Caco-2 (cell line): Measurements from ENCODE around the gene PTPRG. TPM values are rescaled to one million over a fixed set of nuclear protein-coding genes. Genes with fewer than 3 reads are reported as not detected.
A peak's percentile ranks its signal among the peaks of the same experiment; 100 is the strongest.

Experiments
- BruUV-seq: library from RNA; stranded (reverse); fragments of 400-500 nt; replicated peaks from 2 replicates; lab custom pipeline; 2021; lab: Mats Ljungman, UMichigan
- CTCF ChIA-PET: fragments of 300-600 bp; sonication (Branson Sonifier 250); formaldehyde crosslinking; loops from one replicate; lab custom pipeline; 2022; ENCODE audit warnings: antibody characterized with exemption; lab: Charles Lee
- POLR2A ChIA-PET: fragments of 300-600 bp; sonication (Branson Sonifier 250); formaldehyde crosslinking; loops from one replicate; lab custom pipeline; 2022; ENCODE audit warnings: antibody characterized with exemption; lab: Charles Lee
- DNase-seq, 2 experiments: peaks; one replicate each; pipeline versions ENCODE4 v3.0.0 to v3.0.0-alpha.2; 2020 to 2022
- H3K27me3 ChIP-seq: replicated peaks from 2 replicates; pipeline ENCODE4 v1.6.0; 2011; ENCODE audit warnings: low read length; ENCODE audit not compliant: control insufficient read depth, insufficient read depth
- H3K36me3 ChIP-seq: 2 replicates; pipeline ENCODE4 v1.5.1; 2011; ENCODE audit warnings: low read length; ENCODE audit not compliant: control insufficient read depth, insufficient read depth
- H3K4me1 ChIP-seq: fragments of 250-450 bp; sonication (Bioruptor Pico); 2 replicates; pipeline ENCODE4 v1.5.1; 2020; ENCODE audit warnings: mild to moderate bottlenecking
- H3K4me3 ChIP-seq: 2 replicates; pipeline ENCODE4 v1.5.1; 2011; ENCODE audit warnings: low read depth, mild to moderate bottlenecking, control low read depth, low read length
- H3K9me3 ChIP-seq: fragments of 250-450 bp; sonication (Bioruptor Pico); 2 replicates; pipeline ENCODE4 v1.5.1; 2020; ENCODE audit warnings: mild to moderate bottlenecking, moderate library complexity
- H3K27ac Mint-ChIP-seq: one replicate; pipeline ENCODE4 v1.8.0; 2022; ENCODE audit warnings: mixed read lengths; ENCODE audit not compliant: unreplicated experiment
- H3K27me3 Mint-ChIP-seq: one replicate; pipeline ENCODE4 v1.8.0; 2022; ENCODE audit warnings: mixed read lengths; ENCODE audit not compliant: insufficient read depth, unreplicated experiment
- H3K36me3 Mint-ChIP-seq: one replicate; pipeline ENCODE4 v1.8.0; 2022; ENCODE audit warnings: mild to moderate bottlenecking, mixed read lengths; ENCODE audit not compliant: insufficient read depth, unreplicated experiment
- H3K4me1 Mint-ChIP-seq: one replicate; pipeline ENCODE4 v1.8.0; 2022; ENCODE audit warnings: low read depth, mixed read lengths; ENCODE audit not compliant: unreplicated experiment
- H3K4me3 Mint-ChIP-seq: one replicate; pipeline ENCODE4 v1.8.0; 2022; ENCODE audit warnings: mild to moderate bottlenecking, moderate library complexity, mixed read lengths; ENCODE audit not compliant: unreplicated experiment
- H3K9me3 Mint-ChIP-seq: one replicate; pipeline ENCODE4 v1.8.0; 2022; ENCODE audit warnings: mixed read lengths; ENCODE audit not compliant: unreplicated experiment
- intact Hi-C: fragments of 100-400 bp; cut with micrococcal nuclease; formaldehyde crosslinking; loops from one replicate; pipeline ENCODE4 v1.10.0; 2022; ENCODE audit not compliant: unreplicated experiment
- total RNA-seq: library from RNA; stranded (reverse); gene quantifications from 2 replicates; pipeline ENCODE4 v1.2.3, GENCODE V29; 2022
- TF ChIP-seq, protein P1 (sequence below), 2 experiments: fragments of 200-600 bp in 1 of 2; IDR thresholded peaks; 1 replicate in 1 of 2; 2 replicates in 1 of 2; pipeline versions ENCODE4 v1.5.1 to v1.8.0; 2011 to 2022; ENCODE audit warnings: antibody characterized with exemption in 1 of 2, control low read depth in 1 of 2, inconsistent platforms in 1 of 2, low read depth in 1 of 2, low read length in 1 of 2, mild to moderate bottlenecking in 1 of 2, moderate library complexity in 1 of 2; ENCODE audit not compliant: insufficient read depth in 1 of 2, severe bottlenecking in 1 of 2, unreplicated experiment in 1 of 2

Gene PTPRG
- total RNA-seq, 1 experiment from 2014 or later, result 46.4 TPM

DNA sequence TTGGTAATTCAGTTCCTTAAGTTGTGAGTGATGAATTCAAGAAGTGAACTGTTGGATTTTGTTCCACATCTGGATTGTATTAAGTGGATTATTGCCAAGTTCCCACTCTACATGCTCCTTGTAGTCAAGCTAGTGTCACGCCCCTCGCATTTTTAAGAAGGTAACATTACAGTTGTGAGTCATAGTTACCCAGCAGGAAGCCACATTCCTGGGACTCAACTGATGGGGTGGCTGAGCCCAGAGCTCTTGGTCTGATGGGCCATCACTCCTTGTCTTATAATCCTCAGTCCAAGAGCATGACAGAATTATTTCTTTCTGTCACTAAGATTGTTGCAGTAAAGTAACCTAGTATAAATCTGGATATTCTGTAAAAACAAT is 102.7 kb downstream of the PTPRG start:
- no peaks in the 10 kb centered on the region for H3K9me3 ChIP-seq
- peaks cover 5% of the 10 kb centered on the region; the same call in 1 of the 2 replicates for H3K4me1 ChIP-seq
- peak in 1 of 2 experiments; percentile 8 for DNase-seq
- BruUV-seq, result no TSS peak
- H3K9me3 Mint-ChIP-seq, result no peaks in the 10 kb centered on the region
- intact Hi-C loops, result no loop called here
- H3K27ac Mint-ChIP-seq, result no peak overlapping the region
- H3K27me3 ChIP-seq, result no peaks in the 10 kb centered on the region
- CTCF ChIA-PET, result no interaction called here
- no peaks in the 10 kb centered on the region for H3K27me3 Mint-ChIP-seq
- POLR2A ChIA-PET, result no interaction called here
- H3K4me1 Mint-ChIP-seq, result no peaks in the 10 kb centered on the region
- H3K4me3 ChIP-seq, result no peak overlapping the region
- H3K36me3 Mint-ChIP-seq, result no peaks in the 10 kb centered on the region
- TF ChIP-seq, protein P1, sequence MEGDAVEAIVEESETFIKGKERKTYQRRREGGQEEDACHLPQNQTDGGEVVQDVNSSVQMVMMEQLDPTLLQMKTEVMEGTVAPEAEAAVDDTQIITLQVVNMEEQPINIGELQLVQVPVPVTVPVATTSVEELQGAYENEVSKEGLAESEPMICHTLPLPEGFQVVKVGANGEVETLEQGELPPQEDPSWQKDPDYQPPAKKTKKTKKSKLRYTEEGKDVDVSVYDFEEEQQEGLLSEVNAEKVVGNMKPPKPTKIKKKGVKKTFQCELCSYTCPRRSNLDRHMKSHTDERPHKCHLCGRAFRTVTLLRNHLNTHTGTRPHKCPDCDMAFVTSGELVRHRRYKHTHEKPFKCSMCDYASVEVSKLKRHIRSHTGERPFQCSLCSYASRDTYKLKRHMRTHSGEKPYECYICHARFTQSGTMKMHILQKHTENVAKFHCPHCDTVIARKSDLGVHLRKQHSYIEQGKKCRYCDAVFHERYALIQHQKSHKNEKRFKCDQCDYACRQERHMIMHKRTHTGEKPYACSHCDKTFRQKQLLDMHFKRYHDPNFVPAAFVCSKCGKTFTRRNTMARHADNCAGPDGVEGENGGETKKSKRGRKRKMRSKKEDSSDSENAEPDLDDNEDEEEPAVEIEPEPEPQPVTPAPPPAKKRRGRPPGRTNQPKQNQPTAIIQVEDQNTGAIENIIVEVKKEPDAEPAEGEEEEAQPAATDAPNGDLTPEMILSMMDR (IDR thresholded peaks at IDR 0.05; ENCODE audit: insufficient read depth in 1 of 2, low read depth in 1 of 2, low read length in 1 of 2, severe bottlenecking in 1 of 2, unreplicated experiment in 1 of 2), result no peak
- no peaks in the 10 kb centered on the region for H3K36me3 ChIP-seq
- H3K4me3 Mint-ChIP-seq, result no peak overlapping the region

DNA sequence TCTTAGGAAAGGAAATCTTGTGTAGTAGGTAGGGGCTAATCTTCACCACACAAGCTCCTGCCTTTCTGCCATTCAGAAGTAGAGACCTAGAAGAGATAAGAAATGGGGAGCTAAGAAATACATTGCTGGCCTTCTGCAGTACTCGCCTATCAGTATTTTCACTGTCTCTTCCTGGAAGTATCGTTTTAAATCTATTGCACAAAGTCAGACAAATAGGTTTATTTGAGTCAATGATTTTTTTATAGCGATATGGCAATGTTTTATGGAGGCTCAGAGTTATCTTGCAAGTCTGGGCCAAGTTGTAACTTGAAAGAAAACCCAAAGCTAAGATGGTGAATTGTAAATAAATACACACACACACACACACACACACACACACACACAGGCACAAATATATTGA is 103.8 kb downstream of the PTPRG start:
- POLR2A ChIA-PET, result no interaction called here
- H3K9me3 ChIP-seq, result no peaks in the 10 kb centered on the region
- intact Hi-C loops, result no loop called here
- TF ChIP-seq, protein P1 (IDR thresholded peaks at IDR 0.05; ENCODE audit: insufficient read depth in 1 of 2, low read depth in 1 of 2, low read length in 1 of 2, severe bottlenecking in 1 of 2, unreplicated experiment in 1 of 2), result no peak
- Mint-ChIP-seq H3K4me1 (peaks cover 8% of the 10 kb centered on the region), H3K27ac (no peak overlapping the region), H3K4me3 (no peak overlapping the region), H3K9me3 (no peaks in the 10 kb centered on the region), H3K36me3 (no peaks in the 10 kb centered on the region), H3K27me3 (no peaks in the 10 kb centered on the region)
- no TSS peak for BruUV-seq
- H3K27me3 ChIP-seq, result no peaks in the 10 kb centered on the region
- DNase-seq, result no peak
- no peaks in the 10 kb centered on the region for H3K36me3 ChIP-seq
- CTCF ChIA-PET, result no interaction called here
- H3K4me3 ChIP-seq, result no peak overlapping the region
- H3K4me1 ChIP-seq, result peaks cover 7% of the 10 kb centered on the region; the same call in 1 of the 2 replicates

DNA sequence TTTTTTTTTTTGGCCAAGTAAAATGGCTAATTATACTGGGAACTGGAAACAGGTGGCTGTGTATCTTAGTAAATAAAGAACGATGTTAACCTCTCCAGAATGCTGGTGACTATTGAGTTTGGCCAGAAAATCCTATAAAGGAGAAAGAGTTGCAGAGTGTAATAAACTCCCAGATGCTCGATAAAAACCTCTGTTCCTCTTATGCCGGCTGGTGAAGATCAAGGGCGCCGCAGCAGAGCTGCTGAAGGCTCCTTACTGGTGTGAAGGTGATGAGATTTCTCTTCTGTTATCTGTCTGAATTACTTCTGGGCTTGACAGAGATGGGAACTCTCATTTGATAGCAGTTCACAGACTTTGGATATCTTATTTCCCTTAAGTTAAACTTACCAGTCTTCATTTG is 104.6 kb downstream of the PTPRG start:
- Mint-ChIP-seq H3K9me3 (no peaks in the 10 kb centered on the region), H3K4me1 (peaks cover 8% of the 10 kb centered on the region), H3K27ac (no peak overlapping the region), H3K4me3 (no peak overlapping the region), H3K36me3 (no peaks in the 10 kb centered on the region), H3K27me3 (no peaks in the 10 kb centered on the region)
- BruUV-seq, result no TSS peak
- Histone ChIP-seq H3K36me3 (no peaks in the 10 kb centered on the region), H3K9me3 (no peaks in the 10 kb centered on the region), H3K4me1 (peaks cover 14% of the 10 kb centered on the region; the same call in 1 of the 2 replicates), H3K4me3 (no peak overlapping the region), H3K27me3 (no peaks in the 10 kb centered on the region)
- TF ChIP-seq, protein P1 (IDR thresholded peaks at IDR 0.05; ENCODE audit: insufficient read depth in 1 of 2, low read depth in 1 of 2, low read length in 1 of 2, severe bottlenecking in 1 of 2, unreplicated experiment in 1 of 2), result no peak
- POLR2A ChIA-PET, result no interaction called here
- CTCF ChIA-PET, result no interaction called here
- no peak for DNase-seq
- intact Hi-C loops, result no loop called here
